RWPE1 (cell line): ENCODE data around the gene SELL.
"Not testable (repeated sequence)": the region's sequence is repeated elsewhere in the genome, so short reads cannot be mapped to it uniquely, and the experiment has no call there.

Experiments
- CTCF ChIA-PET: fragments of 350-600 bp; sonication (Branson Sonifier 250); formaldehyde crosslinking; extraction: SDS; loops from one replicate; lab custom pipeline; 2021; lab: Yijun Ruan, JAX
- POLR2A ChIA-PET: fragments of 400-600 bp; formaldehyde crosslinking; extraction: SDS; loops from one replicate; lab custom pipeline; 2020; ENCODE audit warnings: antibody characterized with exemption; ENCODE audit not compliant: low non-redundant PET; lab: Yijun Ruan, JAX
- DNase-seq: peaks from one replicate; pipeline ENCODE4 v3.0.0; 2012; ENCODE audit warnings: low spot score
- H3K27ac ChIP-seq: fragments of 450-650 bp; 2 replicates; pipeline ENCODE4 v1.5.1; 2017
- TF ChIP-seq, protein P1 (sequence below): fragments of 450-650 bp; conservative IDR thresholded peaks from 2 replicates; pipeline ENCODE4 v1.5.1; 2017; ENCODE audit warnings: low read depth, mild to moderate bottlenecking

SELL gene

DNA sequence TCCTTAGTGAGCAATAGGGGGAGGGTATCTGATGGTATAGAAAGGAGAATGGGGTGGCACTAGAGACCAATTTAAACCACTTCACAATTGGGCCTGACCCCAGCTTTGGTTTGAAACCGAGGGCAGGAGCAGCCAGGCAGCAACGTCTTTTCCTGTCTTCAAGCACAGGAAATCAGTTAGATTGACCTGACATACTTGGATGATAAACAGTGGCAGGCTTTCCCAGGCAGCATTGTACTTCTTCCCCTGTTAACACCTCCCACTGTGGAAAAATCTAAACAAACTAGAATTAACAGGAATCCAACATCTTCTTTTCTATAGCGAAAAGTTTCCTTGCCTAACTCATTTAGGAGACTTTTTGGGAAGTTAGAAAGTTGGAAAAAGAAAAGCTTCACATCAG lies 40.6 kb downstream of the SELL start:
- TF ChIP-seq, protein P1, sequence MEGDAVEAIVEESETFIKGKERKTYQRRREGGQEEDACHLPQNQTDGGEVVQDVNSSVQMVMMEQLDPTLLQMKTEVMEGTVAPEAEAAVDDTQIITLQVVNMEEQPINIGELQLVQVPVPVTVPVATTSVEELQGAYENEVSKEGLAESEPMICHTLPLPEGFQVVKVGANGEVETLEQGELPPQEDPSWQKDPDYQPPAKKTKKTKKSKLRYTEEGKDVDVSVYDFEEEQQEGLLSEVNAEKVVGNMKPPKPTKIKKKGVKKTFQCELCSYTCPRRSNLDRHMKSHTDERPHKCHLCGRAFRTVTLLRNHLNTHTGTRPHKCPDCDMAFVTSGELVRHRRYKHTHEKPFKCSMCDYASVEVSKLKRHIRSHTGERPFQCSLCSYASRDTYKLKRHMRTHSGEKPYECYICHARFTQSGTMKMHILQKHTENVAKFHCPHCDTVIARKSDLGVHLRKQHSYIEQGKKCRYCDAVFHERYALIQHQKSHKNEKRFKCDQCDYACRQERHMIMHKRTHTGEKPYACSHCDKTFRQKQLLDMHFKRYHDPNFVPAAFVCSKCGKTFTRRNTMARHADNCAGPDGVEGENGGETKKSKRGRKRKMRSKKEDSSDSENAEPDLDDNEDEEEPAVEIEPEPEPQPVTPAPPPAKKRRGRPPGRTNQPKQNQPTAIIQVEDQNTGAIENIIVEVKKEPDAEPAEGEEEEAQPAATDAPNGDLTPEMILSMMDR, result no peak
- no peak for DNase-seq
- CTCF ChIA-PET, result no interaction called here
- no peak overlapping the region for H3K27ac ChIP-seq
- POLR2A ChIA-PET, result no interaction called here

DNA sequence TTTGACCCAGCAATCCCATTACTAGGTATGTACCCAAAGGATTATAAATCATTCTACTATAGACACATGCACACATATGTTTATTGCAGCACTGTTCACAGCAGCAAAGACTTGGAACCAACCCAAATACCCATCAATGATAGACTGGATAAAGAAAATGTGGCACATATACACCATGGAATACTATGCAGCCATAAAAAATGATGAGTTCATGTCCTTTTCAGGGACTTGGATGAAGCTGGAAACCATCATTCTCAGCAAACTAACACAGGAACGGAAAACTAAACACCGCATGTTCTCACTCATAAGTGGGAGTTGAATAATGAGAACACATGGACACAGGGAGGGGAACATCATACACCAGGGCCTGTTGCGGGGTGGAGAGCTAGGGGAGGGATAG lies 41.2 kb downstream of the SELL start:
- CTCF ChIA-PET, result interaction anchor here (0.6 kb wide), 1 partner anchor 128 kb away, joined by 3 read pairs; no protein-coding TSS in a partner anchor
- H3K27ac ChIP-seq, POLR2A ChIA-PET: not testable (repeated sequence)

DNA sequence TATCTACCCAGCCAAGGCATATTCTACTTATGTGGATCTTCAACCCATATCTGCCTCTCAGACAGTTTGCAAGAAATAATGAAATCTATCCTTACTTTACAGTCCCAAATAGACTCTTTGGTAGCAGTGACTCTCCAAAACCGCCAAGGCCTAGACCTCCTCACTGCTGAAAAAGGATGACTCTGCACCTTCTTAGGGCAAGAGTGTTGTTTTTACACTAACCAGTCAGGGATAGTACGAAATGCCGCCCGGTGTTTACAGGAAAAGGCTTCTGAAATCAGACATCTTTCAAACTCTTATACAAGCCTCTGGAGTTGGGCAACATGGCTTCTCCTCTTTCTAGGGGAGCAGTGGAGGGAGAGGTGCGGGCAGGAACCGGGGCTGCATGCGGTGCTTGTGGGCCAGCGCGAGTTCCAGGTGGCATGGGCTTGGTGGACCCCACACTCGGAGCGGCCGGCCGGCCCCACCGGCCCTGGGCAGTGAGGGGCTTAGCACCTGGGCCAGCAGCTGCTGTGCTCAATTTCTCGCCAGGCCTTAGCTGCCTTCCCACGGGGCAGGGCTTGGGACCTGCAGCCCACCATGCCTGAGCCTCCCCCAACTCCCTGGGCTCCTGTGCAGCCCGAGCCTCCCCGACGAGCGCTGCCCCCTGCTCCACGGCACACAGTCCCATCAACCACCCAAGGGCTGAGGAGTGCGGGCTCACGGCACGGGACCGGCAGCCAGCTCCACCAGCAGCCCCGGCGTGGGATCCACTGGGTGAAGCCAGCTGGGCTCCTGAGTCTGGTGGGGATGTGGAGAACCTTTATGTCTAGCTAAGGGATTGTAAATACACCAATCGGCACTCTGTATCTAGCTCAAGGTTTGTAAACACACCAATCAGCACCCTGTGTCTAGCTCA lies 43.5 kb downstream of the SELL start:
- POLR2A ChIA-PET, CTCF ChIA-PET, H3K27ac ChIP-seq, DNase-seq: not testable (repeated sequence)

More for the DNA sequence above, 41.2 kb downstream of the SELL start:
- not testable (repeated sequence) for DNase-seq

DNA sequence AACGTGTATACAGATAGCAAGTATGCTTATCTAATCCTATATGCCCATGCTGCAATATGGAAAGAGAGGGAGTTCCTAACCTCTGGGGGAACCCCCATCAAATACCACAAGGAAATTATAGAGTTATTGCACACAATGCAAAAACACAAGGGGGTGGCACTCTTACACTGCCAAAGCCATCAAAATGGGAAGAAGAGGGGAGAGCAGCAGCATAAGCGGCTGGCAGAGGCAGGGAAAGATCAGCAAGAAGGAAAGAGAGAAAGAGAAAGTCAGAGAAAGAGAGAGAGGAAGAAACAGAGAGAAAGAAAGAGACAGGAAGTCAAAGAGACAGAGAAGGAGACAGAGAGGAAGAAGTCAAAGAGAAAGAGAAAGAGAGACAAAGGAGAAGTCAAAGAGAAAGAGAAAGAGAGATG lies 44.2 kb downstream of the SELL start:
- H3K27ac ChIP-seq, DNase-seq, POLR2A ChIA-PET, CTCF ChIA-PET: not testable (repeated sequence)

DNA sequence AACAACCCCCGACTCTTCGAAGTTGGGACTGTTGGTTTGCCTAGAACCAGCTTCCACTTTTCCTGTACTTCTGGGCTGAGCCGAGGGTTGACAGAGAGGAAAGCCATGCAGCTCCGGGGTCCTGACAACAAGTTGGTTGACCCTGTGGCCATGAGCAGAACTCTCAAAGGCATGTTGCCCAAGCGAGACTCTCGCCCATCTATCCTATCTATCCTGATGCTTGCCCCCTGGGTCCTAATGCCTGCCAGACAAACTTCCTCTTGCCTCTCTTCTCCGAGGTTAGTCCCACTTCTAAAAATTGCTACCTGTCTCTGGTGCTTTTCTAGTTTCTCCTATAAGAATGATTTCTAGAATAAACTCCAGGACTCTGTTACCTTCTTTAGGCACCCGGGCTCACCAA lies 48.7 kb downstream of the SELL start:
- H3K27ac ChIP-seq, DNase-seq, POLR2A ChIA-PET, CTCF ChIA-PET: not testable (repeated sequence)

DNA sequence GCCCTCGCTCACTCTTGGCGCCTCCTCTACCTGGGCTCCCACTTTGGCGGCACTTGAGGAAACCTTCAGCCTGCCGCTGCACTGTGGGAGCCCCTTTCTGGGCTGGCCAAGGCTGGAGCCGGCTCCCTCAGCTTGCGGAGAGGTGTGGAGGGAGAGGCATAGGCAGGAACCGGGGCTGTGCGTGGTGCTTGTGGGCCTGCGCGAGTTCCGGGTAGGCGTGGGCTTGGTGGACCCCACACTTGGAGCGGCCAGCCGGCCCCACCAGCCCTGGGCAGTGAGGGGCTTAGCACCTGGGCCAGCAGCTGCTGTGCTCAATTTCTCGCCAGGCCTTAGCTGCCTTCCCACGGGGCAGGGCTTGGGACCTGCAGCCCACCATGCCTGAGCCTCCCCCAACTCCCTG lies 50.4 kb downstream of the SELL start:
- CTCF ChIA-PET, POLR2A ChIA-PET, DNase-seq: not testable (repeated sequence)

DNA sequence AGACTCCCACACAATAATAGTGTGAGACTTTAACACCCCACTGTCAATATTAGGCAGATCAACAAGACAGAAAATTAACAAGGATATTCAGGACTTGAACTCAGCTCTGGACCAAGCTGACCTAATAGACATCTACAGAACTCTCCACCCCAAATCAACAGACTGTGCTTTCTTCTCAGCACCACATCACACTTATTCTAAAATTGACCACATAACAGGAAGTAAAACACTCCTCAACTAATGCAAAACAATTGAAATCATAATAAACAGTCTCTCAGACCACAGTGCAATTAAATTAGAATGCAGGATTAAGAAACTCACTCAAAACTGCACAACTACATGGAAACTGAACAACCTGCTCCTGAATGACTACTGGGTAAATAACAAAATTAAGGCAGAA lies 52.6 kb downstream of the SELL start:
- POLR2A ChIA-PET, CTCF ChIA-PET, DNase-seq, H3K27ac ChIP-seq: not testable (repeated sequence)

More for the DNA sequence above, 50.4 kb downstream of the SELL start:
- not testable (repeated sequence) for H3K27ac ChIP-seq

DNA sequence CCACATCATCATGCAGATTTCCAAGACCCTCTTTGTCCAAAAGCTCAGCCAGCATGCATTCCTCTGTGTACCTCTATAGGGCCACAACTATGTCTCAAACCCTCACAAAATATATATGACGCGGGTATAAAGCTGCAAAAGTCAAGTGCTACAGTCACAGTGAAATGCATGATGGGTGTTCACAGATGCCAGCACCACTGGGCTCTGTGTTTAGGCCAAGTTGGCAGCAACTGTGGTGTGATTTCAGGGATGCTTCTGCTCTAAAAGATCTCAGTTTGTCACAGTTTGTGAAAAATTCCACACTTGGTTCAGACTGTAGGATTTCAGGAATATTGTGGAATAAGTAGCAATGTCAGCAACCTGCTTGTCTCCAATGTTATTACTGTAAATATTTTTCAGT lies 57.5 kb downstream of the SELL start:
- DNase-seq, result no peak
- ChIA-PET CTCF (no interaction called here), POLR2A (no interaction called here)
- H3K27ac ChIP-seq, result no peak overlapping the region
- TF ChIP-seq, protein P1, result no peak

DNA sequence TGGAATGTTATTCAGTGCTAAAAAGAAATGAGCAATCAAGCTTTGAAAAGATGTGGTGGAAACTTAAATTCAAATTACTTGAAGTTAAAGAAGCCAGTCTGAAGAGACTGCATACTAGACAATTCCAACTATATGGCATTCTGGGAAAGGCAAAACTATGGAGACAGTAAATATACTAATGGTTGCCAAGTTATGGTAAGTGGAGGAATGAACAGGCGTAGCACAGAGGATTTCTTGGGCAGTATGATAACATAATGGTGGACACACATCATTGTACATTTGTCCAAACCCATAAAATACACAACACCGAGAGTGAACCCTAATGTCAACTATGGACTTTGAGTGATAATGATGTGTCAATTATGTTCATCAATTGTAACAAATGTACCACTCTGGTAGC lies 60.4 kb downstream of the SELL start:
- DNase-seq, result no peak
- CTCF ChIA-PET, result no interaction called here
- TF ChIP-seq, protein P1, result no peak
- H3K27ac ChIP-seq, result no peak overlapping the region
- POLR2A ChIA-PET, result no interaction called here

DNA sequence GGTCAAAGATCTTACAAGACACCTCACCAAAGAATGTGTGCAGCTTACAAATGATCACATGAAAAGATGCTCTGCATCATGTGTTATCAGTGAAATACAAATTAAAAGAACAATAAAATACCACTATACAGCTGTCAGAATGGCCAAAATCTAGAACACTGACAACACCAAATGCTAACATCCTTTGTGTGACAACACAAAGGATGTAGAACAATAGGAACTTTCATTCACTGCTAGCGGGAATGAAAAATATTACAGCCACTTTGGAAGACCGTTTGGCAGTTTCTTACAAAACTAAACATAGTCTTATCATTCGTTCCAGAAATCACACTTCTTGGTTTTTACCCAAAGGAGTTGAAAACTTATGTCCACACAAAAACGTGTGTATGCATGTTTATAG lies 60.9 kb downstream of the SELL start:
- no peak for DNase-seq
- TF ChIP-seq, protein P1, result no peak
- ChIA-PET POLR2A (no interaction called here), CTCF (no interaction called here)
- H3K27ac ChIP-seq, result no peak overlapping the region
